ENCODE measurements around the gene EML3. TPM values are rescaled to one million over a fixed set of nuclear protein-coding genes. Genes with fewer than 3 reads are reported as not detected.

EML3 gene
- total RNA-seq, 1 experiment from 2014 or later: 88.8 TPM

- peaks cover 18% of the 10 kb centered on the region for H3K4me1 ChIP-seq (ENCODE audit: control insufficient read depth, insufficient read depth, low read length)
- no peak for ATAC-seq
- intact Hi-C loops (cut with micrococcal nuclease; ENCODE audit: unreplicated experiment): no loop called here
- TF ChIP-seq CTCF (IDR thresholded peaks at IDR 0.05): no peak
- TF ChIP-seq TCF7L2 (IDR thresholded peaks at IDR 0.05; ENCODE audit: low read depth, low read length): no peak
- TF ChIP-seq POLR2AphosphoS5 (IDR thresholded peaks at IDR 0.05; ENCODE audit: low read depth, low read length): no peak
- no peak for TF ChIP-seq REST (IDR thresholded peaks at IDR 0.05; ENCODE audit: insufficient read depth in 1 of 2, low read depth in 2 of 2, low read length in 1 of 2)
- no peak for TF ChIP-seq SIN3A (IDR thresholded peaks at IDR 0.05; ENCODE audit: borderline replicate concordance, insufficient read depth, low read depth, low read length)
- no peak for DNase-seq (ENCODE audit: low read depth, low spot score)
- in situ Hi-C loops (cut with HindIII; ENCODE audit: low pct_unique_long_range_greater_than_20kb, low sequenced_read_pairs): no loop called here
- ChIA-PET CTCF (no interaction called here), POLR2A (interaction anchor here (0.8 kb wide), 1 partner anchor 16 kb away, joined by 4 read pairs; the partner anchor contains the start of genes C11orf98 and CSKMT)
- H3K27ac ChIP-seq (ENCODE audit: low read length): no peak overlapping the region
- no peak overlapping the region for H3K4me3 ChIP-seq (ENCODE audit: low read depth in 2 of 2, low read length in 2 of 2)
- 0 out of 2 replicates have a peak, but pooled peaks cover 5% of the 10 kb centered on the region for H3K36me3 ChIP-seq (ENCODE audit: control insufficient read depth, insufficient read depth, low read length)
- no peaks in the 10 kb centered on the region for H3K9me3 ChIP-seq (ENCODE audit: control insufficient read depth, insufficient read depth, low read depth, low read length)
- BruUV-seq (replicated peaks): no TSS peak
- no peaks in the 10 kb centered on the region for H3K27me3 ChIP-seq (ENCODE audit: control insufficient read depth, insufficient read depth, low read length)
Observed at GRCh38 chr11:62648967-62649364, 36.4 kb upstream of the EML3 start.

GRCh38 chr11:62648185-62648966 is 35.8 kb upstream of the EML3 start:
- TF ChIP-seq SIN3A (IDR thresholded peaks at IDR 0.05; ENCODE audit: borderline replicate concordance, insufficient read depth, low read depth, low read length) (no peak), POLR2AphosphoS5 (IDR thresholded peaks at IDR 0.05; ENCODE audit: low read depth, low read length) (no peak), REST (IDR thresholded peaks at IDR 0.05; ENCODE audit: insufficient read depth in 1 of 2, low read depth in 2 of 2, low read length in 1 of 2) (no peak), CTCF (IDR thresholded peaks at IDR 0.05) (no peak), TCF7L2 (IDR thresholded peaks at IDR 0.05; ENCODE audit: low read depth, low read length) (no peak)
- POLR2A ChIA-PET: interaction anchor here (0.6 to 0.8 kb wide), 3 partner anchors 16 to 95 kb away, joined by 3 to 20 read pairs (median 4); partner anchors contain the start of genes C11orf98 and CSKMT
- no peak overlapping the region; the same call in 1 of the 2 replicates for H3K27ac ChIP-seq (ENCODE audit: low read length)
- CTCF ChIA-PET: interaction anchor here (0.6 kb wide), 1 partner anchor 105 kb away, joined by 3 read pairs; the partner anchor contains the start of gene ZBTB3
- intact Hi-C loops (cut with micrococcal nuclease; ENCODE audit: unreplicated experiment) (no loop called here), in situ Hi-C loops (cut with HindIII; ENCODE audit: low pct_unique_long_range_greater_than_20kb, low sequenced_read_pairs) (no loop called here)
- ATAC-seq (no peak), DNase-seq (ENCODE audit: low read depth, low spot score) (no peak)
- no TSS peak for BruUV-seq (replicated peaks)
- no peaks in the 10 kb centered on the region for H3K27me3 ChIP-seq (ENCODE audit: control insufficient read depth, insufficient read depth, low read length)
- H3K4me1 ChIP-seq (ENCODE audit: control insufficient read depth, insufficient read depth, low read length): peaks cover 18% of the 10 kb centered on the region
- no peaks in the 10 kb centered on the region for H3K9me3 ChIP-seq (ENCODE audit: control insufficient read depth, insufficient read depth, low read depth, low read length)
- 0 out of 2 replicates have a peak, but pooled peaks cover 5% of the 10 kb centered on the region for H3K36me3 ChIP-seq (ENCODE audit: control insufficient read depth, insufficient read depth, low read length)
- H3K4me3 ChIP-seq (ENCODE audit: low read depth in 2 of 2, low read length in 2 of 2): no peak overlapping the region
